ENCODE data around the gene FOXL2.

FOXL2 gene

GRCh38 chr3:138962854-138963560 lies 16.1 kb upstream of the FOXL2 start:
- TF ChIP-seq CTCF (IDR thresholded peaks at IDR 0.05; ENCODE audit: control insufficient read depth, insufficient read depth, low read depth, low read length, missing control alignments) = no peak
- H3K4me3 ChIP-seq (ENCODE audit: control insufficient read depth, low read depth, low read length) = no peak overlapping the region

GRCh38 chr3:138960417-138960852 lies 13.5 kb upstream of the FOXL2 start:
- no peak for DNase-seq (ENCODE audit: low read depth)
- H3K4me3 ChIP-seq (ENCODE audit: control insufficient read depth, low read depth, low read length) = no peak overlapping the region
- no peak for TF ChIP-seq CTCF (IDR thresholded peaks at IDR 0.05; ENCODE audit: control insufficient read depth, insufficient read depth, low read depth, low read length, missing control alignments)

More at GRCh38 chr3:138962854-138963560, 16.1 kb upstream of the FOXL2 start:
- no peak for DNase-seq (ENCODE audit: low read depth)

- no peak for DNase-seq (ENCODE audit: low read depth)
- no peak overlapping the region for H3K4me3 ChIP-seq (ENCODE audit: control insufficient read depth, low read depth, low read length)
- no peak for TF ChIP-seq CTCF (IDR thresholded peaks at IDR 0.05; ENCODE audit: control insufficient read depth, insufficient read depth, low read depth, low read length, missing control alignments)
These were observed 3.8 kb upstream of the FOXL2 start for GRCh38 chr3:138950701-138951100.

- no peak for DNase-seq (ENCODE audit: low read depth)
- H3K4me3 ChIP-seq (ENCODE audit: control insufficient read depth, low read depth, low read length) = peak overlapping the region; percentile 32
- no peak for TF ChIP-seq CTCF (IDR thresholded peaks at IDR 0.05; ENCODE audit: control insufficient read depth, insufficient read depth, low read depth, low read length, missing control alignments)
These were observed 3.2 kb upstream of the FOXL2 start for GRCh38 chr3:138950006-138950644.

- DNase-seq (ENCODE audit: low read depth) = no peak
These were observed 2.6 kb upstream of the FOXL2 start for GRCh38 chr3:138949445-138950005.

GRCh38 chr3:138949002-138949418 lies 2.1 kb upstream of the FOXL2 start:
- no peak overlapping the region for H3K4me3 ChIP-seq (ENCODE audit: control insufficient read depth, low read depth, low read length)
- TF ChIP-seq CTCF (IDR thresholded peaks at IDR 0.05; ENCODE audit: control insufficient read depth, insufficient read depth, low read depth, low read length, missing control alignments) = no peak
- DNase-seq (ENCODE audit: low read depth) = no peak

More at GRCh38 chr3:138949445-138950005, 2.6 kb upstream of the FOXL2 start:
- H3K4me3 ChIP-seq (ENCODE audit: control insufficient read depth, low read depth, low read length) = peak overlapping the region; percentile 32
- TF ChIP-seq CTCF (IDR thresholded peaks at IDR 0.05; ENCODE audit: control insufficient read depth, insufficient read depth, low read depth, low read length, missing control alignments) = no peak

Measured in AG09309 (cell line).